Gastroesophageal sphincter (tissue), 3 donors: Measurements from ENCODE around the gene EFEMP2.

Experiments
- EP300 ChIP-seq: sonication (generic); formaldehyde crosslinking; IDR thresholded peaks from one replicate; pipeline ENCODE4 v1.6.1; 2017; ENCODE audit warnings: antibody characterized with exemption, mild to moderate bottlenecking
- TF ChIP-seq, protein P1 (sequence below), 4 experiments: fragments of 200-600 bp in 2 of 4; fragments of 450-650 bp in 2 of 4; sonication (generic) in 1 of 4; IDR thresholded peaks; one replicate each; pipeline ENCODE4 v1.5.1; 2017 to 2019; ENCODE audit warnings: antibody characterized with exemption in 4 of 4, mild to moderate bottlenecking in 2 of 4, moderate library complexity in 2 of 4

DNA sequence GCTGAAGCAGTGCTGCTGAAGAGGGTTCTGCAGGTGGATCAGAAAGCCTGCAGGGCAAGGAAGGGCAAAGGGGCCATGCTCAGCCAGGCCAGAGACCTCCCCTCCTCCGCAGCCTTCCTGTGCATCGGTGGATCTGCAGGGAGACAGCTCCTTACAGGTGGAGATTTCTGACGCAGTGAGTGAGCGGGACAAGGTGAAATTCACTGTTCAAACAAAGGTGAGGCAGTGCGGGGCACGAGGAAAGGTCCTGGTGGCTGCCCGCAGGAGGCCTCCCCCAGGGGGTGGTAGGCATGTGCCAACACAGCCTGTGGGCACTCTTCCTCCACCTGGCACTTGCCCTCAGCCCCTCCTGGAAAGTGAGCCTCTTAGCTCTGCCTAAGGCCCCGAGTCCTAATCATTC lies 23.2 kb downstream of the EFEMP2 start:
- TF ChIP-seq, protein P1, sequence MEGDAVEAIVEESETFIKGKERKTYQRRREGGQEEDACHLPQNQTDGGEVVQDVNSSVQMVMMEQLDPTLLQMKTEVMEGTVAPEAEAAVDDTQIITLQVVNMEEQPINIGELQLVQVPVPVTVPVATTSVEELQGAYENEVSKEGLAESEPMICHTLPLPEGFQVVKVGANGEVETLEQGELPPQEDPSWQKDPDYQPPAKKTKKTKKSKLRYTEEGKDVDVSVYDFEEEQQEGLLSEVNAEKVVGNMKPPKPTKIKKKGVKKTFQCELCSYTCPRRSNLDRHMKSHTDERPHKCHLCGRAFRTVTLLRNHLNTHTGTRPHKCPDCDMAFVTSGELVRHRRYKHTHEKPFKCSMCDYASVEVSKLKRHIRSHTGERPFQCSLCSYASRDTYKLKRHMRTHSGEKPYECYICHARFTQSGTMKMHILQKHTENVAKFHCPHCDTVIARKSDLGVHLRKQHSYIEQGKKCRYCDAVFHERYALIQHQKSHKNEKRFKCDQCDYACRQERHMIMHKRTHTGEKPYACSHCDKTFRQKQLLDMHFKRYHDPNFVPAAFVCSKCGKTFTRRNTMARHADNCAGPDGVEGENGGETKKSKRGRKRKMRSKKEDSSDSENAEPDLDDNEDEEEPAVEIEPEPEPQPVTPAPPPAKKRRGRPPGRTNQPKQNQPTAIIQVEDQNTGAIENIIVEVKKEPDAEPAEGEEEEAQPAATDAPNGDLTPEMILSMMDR (IDR thresholded peaks at IDR 0.05): no peak
- no peak for TF ChIP-seq EP300
